ENCODE results near the gene DXO.
"Not testable (repeated sequence)": the region's sequence is repeated elsewhere in the genome, so short reads cannot be mapped to it uniquely, and the experiment has no call there.

Gene DXO

DNA sequence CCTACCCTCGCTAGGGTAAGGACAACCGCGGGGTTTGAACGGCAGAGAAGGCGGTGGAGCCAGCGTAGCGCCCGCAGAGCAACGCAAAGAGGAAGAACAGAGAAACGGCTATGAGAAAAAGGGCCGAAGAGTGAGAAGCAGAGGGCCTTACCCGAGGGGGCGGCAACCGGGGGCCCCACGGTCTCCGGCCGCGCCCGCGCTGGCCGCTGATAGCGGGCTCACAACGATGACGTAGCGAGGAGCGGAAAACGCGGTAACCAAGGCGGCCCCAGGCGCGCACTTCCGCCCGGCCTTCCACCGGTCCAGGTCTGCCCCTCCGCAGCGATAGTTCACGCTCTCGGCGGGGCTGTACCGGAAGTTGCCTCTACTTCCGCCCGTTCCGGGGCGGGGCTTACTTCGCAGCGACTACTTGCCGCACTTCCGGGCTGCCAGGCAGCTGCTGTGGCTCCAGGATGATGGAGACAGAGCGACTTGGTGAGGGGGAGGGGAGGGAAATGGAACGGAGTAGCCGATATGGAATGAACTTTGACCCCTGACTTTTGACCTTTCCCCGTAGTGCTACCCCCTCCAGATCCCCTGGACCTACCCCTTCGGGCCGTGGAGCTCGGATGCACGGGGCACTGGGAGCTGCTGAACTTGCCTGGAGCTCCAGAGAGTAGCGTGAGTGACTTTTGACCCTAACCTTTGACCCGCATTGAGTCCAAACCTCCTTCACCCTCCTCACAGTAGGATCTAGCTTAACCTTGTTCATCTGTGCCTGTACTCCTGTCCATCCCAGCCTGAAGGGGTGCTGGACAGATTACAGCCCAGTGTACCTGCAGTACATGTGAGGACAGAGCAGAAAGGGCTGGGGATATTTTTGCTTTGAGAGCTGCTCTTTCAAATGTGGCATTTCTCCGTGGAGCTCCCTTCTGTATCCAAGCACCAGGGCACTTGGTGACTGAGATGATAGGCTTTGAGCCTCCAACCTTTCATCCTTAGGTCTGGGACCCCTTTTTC is 12.9 kb downstream of the DXO start, which contains the start of the genes NELFE and SKIC2:
Gene NELFE (minus strand): TSS at position 231 of the 999 bp plus-strand sequence. CDS start 525 bp downstream, outside the sequence.
Gene SKIC2 (plus strand): TSS at position 435 of the 999 bp plus-strand sequence. CDS start 18 bp downstream, at position 453.
- DNase-seq (ENCODE audit: low read depth in 1 of 2, low spot score in 1 of 2), result peak; percentile 95 to 98

DNA sequence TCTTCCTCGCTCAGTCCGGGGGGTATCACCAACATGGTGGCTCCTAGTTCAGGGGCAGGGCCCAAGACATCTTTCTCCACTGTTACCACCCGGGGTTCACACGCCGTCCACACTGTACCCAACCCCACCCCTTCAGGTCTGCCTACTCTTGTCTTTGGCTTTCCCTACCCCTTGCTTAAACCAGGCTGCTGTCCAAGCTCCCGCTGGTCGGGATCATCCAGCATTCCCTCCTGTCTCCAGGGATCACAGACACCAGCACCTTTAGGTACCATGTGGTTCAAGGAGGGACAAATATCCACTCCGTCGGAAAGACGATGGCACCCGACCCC is 13.6 kb downstream of the DXO start:
- no peak for DNase-seq (ENCODE audit: low read depth in 1 of 2, low spot score in 1 of 2)

DNA sequence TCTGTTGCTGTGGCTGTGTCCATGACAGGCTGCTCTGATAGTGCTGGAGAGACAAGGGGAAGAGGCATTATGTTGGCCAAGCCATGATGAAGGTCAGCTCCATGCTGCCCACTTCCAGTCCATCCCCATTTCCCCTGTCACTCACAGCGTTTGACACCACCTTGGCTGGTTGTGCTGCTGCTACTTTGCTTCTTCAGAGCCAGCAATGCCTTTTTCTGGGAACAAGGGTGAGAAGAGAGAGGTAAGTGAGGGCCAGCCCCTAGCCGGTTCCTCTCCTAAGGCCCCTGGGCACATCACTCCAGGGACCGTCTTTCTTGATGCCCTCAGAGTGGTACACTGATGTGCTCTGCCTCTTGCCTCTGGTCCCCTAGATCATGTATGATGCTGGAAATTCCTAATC is 15.1 kb downstream of the DXO start:
- no peak for DNase-seq (ENCODE audit: low read depth in 1 of 2, low spot score in 1 of 2)

DNA sequence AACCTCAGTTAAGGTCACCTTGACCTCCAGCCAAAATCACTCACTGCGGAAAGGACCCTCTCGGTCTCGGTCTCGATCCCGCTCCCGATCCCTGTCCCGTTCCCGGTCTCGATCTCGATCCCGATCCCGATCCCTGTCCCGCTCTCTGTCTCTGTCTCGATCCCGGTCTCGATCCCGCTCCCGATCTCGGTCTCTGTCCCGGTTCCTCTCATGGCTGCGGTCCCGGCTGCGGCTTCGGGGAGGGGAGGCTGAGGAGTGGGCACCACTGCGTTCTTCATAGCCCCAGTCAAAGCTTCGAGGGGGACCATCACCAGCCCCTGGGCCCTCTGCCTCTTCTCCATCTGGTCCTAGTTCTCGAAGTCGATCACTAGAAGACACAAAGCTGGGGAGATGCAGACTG is 17.4 kb downstream of the DXO start:
- no peak for DNase-seq (ENCODE audit: low read depth in 1 of 2, low spot score in 1 of 2)

DNA sequence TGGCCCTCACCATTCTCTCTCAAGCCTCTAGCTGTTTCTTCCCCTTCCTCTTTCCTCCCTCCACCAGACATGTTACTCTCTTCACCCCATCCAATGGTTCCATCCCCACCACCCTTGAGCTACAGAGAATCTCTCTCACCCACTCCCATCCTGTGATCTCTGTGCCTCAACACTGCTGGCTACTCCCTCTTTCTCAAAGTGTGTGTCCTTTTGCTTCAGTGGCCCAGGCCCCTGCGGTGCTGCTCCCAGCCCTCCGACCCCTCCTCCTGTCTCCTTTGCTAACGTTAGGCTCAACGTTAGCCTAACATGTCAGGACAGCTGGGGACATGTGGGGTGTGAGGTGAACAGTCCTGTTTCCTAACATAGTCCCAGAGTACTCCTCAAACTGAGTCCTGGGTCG is 19.0 kb downstream of the DXO start:
- no peak for DNase-seq (ENCODE audit: low read depth in 1 of 2, low spot score in 1 of 2)

DNA sequence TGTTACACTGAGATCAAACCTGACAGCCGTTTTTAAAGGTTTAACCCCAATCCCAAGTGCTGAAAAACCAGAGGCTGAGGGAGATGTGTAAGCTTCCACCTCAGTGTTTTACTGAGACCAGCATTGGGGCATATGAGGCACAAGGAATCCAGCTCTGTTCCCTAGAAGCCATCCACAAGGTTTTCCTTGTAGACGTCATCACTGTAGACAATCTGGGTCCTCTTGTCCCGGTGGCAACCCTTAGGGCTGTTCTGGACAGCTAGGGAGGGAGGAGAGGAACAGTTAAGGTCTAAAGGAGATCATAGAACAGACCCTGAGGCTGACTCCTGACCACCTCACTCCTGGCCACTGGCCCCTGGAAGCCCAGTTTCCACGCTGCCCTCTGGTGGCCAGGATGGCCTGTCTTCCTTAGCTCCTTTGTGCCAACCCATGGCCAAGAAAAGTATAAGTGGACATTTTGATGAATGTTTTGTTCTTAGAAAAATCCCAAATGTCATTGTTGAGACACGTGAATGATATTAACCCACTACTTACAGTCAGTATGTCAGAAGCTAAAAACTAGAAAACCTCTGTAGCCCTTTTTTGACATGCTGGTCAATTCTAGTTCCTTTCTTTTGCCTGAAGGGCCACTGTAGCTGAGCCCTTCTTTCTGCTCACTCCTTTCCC is 19.7 kb downstream of the DXO start:
- no peak for DNase-seq (ENCODE audit: low read depth in 1 of 2, low spot score in 1 of 2)

DNA sequence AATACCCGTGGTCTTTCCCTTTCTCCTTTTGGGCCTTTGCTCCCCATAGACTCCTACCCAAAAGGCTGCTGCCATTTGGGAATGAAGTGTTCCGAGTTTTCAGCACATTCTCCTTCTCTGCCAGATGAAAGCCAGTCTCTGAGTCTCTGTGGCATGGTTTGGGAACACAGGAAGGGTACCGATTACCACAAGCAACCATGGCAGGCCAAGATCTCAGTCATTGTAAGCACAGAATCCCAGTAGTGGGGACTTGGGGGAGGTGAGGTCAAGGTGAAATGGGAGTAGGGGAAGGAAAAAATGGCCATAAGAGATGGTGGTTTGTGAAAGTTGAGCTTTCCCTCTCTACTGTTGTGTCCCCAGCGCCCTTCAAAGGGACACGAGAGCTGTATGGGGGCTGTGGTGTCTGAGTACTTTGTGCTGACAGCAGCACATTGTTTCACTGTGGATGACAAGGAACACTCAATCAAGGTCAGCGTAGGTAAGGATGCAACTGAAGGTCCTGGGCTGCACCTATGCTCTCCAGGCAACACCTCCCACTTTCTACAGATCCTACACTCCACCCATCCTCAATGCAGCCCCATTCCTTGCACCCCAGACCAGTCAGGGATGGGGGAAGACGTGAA is 21.9 kb downstream of the DXO start:
- no peak for DNase-seq (ENCODE audit: low read depth in 1 of 2, low spot score in 1 of 2)

DNA sequence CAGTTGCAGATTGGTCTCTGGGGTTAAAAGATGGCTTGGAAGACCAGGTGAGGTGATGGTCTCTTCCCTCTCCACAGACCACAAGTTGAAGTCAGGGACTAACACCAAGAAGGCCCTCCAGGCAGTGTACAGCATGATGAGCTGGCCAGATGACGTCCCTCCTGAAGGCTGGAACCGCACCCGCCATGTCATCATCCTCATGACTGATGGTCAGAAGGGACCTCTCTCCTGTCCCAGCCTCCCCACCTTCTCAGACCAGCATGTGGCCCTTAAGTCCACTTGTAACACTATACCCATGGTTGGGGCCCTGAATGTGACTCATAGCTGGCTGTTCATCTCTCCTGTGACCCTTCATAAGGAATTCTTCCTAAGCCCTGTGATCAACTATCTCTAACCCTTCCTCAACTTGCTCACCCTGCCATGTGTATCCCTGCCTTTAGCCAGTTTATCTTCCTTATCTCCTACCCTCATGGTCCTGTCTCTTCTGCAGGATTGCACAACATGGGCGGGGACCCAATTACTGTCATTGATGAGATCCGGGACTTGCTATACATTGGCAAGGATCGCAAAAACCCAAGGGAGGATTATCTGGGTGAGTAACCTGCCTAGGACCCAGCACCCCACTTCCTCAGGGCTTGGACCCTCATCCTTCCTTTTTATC is 23.1 kb downstream of the DXO start:
- DNase-seq (ENCODE audit: low read depth in 1 of 2, low spot score in 1 of 2), result no peak

DNA sequence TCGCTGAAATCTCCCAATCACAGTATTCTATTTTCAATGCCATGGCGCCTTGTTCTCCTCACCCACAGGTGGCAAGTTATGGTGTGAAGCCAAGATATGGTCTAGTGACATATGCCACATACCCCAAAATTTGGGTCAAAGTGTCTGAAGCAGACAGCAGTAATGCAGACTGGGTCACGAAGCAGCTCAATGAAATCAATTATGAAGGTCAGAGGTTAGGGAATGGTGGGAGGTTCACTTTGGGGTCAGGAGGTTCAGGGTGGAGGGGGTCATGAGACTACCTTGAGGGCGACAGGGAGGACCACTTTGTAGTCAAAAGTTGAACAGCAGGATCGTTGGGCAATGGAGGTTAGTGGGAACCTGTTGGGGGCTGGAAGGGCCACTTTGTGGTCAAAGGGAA is 23.6 kb downstream of the DXO start:
- DNase-seq (ENCODE audit: low read depth in 1 of 2, low spot score in 1 of 2), result no peak

DNA sequence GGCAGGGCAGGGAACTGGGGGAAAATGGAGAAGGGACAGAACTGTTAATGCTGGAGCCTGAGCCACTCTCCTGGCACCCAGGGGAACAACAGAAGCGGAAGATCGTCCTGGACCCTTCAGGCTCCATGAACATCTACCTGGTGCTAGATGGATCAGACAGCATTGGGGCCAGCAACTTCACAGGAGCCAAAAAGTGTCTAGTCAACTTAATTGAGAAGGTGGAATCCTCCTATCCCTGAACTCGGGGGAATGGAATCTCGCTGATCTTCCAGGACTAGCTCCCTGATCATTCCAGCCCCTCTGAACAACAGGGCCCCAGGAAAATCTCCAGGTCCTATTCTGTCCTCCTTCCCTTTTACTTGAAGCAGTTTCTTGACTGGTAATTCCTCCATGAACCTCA is 24.1 kb downstream of the DXO start:
- no peak for DNase-seq (ENCODE audit: low read depth in 1 of 2, low spot score in 1 of 2)

DNA sequence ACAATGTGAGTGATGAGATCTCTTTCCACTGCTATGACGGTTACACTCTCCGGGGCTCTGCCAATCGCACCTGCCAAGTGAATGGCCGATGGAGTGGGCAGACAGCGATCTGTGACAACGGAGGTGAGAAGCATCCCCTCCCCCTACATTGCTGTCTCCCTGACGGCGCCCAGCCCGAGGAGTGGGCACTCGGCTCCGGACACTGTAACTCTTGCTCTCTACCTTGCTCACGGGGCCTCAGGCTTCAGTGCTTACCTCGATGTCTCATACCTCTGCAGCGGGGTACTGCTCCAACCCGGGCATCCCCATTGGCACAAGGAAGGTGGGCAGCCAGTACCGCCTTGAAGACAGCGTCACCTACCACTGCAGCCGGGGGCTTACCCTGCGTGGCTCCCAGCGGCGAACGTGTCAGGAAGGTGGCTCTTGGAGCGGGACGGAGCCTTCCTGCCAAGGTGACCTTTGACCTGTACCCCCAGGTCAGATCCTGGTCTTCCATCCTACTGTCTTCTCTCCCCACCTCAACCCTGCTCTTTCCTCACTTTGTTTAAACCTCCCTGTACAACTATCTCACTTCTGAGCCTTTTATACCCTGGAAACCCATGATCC is 24.8 kb downstream of the DXO start:
- DNase-seq (ENCODE audit: low read depth in 1 of 2, low spot score in 1 of 2), result no peak

DNA sequence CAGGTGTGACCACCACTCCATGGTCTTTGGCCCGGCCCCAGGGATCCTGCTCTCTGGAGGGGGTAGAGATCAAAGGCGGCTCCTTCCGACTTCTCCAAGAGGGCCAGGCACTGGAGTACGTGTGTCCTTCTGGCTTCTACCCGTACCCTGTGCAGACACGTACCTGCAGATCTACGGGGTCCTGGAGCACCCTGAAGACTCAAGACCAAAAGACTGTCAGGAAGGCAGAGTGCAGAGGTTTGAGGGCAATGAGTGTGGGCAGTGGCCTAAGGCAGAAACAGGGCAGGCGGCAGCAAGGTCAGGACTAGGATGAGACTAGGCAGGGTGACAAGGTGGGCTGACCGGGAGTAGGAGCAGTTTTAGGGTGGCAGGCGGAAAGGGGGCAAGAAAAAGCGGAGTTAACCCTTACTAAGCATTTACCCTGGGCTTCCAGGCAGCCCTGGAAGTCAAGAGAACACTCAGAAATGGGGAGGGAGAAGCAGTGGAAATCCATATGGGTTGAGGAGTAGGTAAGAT is 25.5 kb downstream of the DXO start:
- DNase-seq (ENCODE audit: low read depth in 1 of 2, low spot score in 1 of 2), result no peak

DNA sequence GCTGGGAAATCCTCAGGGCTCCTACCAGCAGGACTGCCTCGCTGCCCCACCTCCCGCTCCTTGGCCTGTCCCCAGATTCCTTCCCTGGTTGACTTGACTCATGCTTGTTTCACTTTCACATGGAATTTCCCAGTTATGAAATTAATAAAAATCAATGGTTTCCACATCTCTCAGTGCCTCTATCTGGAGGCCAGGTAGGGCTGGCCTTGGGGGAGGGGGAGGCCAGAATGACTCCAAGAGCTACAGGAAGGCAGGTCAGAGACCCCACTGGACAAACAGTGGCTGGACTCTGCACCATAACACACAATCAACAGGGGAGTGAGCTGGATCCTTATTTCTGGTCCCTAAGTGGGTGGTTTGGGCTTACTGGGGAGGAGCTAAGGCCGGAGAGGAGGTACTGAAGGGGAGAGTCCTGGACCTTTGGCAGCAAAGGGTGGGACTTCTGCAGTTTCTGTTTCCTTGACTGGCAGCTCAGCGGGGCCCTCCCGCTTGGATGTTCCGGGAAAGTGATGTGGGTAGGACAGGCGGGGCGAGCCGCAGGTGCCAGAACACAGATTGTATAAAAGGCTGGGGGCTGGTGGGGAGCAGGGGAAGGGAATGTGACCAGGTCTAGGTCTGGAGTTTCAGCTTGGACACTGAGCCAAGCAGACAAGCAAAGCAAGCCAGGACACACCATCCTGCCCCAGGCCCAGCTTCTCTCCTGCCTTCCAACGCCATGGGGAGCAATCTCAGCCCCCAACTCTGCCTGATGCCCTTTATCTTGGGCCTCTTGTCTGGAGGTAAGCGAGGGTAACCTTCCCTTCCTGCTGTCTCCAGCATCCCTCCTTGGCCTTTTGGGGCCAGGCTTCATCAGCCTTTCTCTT is 26.2 kb downstream of the DXO start, which contains the start of gene CFB:
Gene CFB (plus strand): TSS at position 589 of the 863 bp plus-strand sequence. CDS start 127 bp downstream, at position 716.
- no peak for DNase-seq (ENCODE audit: low read depth in 1 of 2, low spot score in 1 of 2)

DNA sequence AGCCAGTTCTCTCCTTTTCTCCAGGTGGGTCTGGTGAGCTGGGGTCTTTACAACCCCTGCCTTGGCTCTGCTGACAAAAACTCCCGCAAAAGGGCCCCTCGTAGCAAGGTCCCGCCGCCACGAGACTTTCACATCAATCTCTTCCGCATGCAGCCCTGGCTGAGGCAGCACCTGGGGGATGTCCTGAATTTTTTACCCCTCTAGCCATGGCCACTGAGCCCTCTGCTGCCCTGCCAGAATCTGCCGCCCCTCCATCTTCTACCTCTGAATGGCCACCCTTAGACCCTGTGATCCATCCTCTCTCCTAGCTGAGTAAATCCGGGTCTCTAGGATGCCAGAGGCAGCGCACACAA is 26.8 kb downstream of the DXO start:
- no peak for DNase-seq (ENCODE audit: low read depth in 1 of 2, low spot score in 1 of 2)

DNA sequence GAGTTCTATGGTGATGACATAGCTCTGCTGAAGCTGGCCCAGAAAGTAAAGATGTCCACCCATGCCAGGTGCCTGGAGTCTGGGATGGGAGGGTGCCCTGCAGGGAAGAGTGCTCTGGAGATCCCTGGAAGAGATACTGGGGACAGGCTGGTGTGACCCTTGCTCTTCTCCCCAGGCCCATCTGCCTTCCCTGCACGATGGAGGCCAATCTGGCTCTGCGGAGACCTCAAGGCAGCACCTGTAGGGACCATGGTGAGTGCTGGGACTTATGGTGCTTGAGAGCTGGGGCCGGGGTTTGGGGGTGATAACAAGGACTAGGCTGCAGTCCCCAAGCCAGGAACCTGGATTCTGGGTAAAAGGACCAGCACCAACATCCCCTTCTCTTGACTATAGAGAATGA is 28.2 kb downstream of the DXO start:
- DNase-seq (ENCODE audit: low read depth in 1 of 2, low spot score in 1 of 2), result no peak

DNA sequence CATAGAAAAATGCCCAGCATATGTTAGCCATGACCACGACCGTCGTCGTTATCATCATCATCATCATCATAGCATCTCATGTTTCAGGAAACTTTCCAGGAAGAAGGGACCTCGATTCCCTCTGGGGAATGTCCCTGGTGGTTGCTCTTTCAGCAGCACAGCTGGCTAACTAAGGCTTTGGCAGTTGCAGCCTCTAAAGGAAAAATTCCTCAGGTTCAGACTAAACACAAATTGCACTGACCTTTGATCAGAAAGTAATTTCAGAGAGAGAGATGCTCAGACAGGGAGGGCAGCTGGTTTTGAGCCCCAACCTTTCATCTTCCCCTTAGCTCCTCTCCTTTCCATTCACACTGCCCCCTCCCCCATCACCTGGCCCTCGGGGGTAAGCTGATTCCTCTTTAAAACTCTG is 31.7 kb downstream of the DXO start:
- DNase-seq (ENCODE audit: low read depth in 1 of 2, low spot score in 1 of 2), result no peak

DNA sequence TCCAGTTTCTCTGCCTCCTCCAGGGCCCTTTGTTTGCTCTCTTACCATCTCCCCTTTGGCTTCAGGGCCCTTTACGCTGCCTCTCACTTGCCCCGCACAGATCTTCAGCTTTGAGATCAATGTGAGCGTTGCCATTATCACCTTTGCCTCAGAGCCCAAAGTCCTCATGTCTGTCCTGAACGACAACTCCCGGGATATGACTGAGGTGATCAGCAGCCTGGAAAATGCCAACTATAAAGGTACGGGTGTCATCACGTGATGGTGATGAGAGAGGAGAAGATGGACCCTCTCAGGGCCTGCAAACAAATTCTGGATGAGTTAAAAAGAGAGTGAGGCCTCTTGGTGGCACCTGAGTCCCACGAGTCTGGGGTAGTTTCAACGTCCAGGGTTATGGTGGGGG is 36.1 kb downstream of the DXO start:
- no peak for DNase-seq (ENCODE audit: low read depth in 1 of 2, low spot score in 1 of 2)

DNA sequence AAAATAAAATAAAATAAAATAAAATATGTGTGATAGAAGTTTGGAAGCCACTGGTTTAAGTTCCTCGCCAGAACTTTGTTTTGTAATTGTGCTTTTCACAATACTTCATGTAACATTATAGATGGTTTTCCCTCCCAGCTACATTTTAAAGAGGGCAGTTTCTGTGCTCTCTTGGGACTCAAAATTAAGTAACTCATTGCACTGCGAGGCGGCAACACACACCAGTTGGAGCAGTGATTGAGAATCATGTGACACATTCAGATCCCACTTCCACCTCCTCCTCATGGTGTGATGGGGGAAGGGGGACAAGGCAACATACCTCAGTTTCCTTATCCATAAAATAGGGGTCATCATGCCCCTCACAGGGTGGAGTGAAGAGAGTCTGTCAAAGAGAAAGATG is 36.9 kb downstream of the DXO start:
- no peak for DNase-seq (ENCODE audit: low read depth in 1 of 2, low spot score in 1 of 2)

DNA sequence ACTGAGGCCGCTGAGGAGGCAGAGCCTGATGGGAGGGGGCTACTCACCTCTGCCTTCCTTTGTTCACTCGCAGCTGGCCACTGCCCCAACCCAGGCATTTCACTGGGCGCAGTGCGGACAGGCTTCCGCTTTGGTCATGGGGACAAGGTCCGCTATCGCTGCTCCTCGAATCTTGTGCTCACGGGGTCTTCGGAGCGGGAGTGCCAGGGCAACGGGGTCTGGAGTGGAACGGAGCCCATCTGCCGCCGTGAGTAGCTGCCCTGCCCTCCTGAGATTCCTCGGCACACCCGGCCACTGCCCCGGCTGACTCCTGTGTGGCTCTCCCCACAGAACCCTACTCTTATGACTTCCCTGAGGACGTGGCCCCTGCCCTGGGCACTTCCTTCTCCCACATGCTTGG is 38.4 kb downstream of the DXO start:
- no peak for DNase-seq (ENCODE audit: low read depth in 1 of 2, low spot score in 1 of 2)

DNA sequence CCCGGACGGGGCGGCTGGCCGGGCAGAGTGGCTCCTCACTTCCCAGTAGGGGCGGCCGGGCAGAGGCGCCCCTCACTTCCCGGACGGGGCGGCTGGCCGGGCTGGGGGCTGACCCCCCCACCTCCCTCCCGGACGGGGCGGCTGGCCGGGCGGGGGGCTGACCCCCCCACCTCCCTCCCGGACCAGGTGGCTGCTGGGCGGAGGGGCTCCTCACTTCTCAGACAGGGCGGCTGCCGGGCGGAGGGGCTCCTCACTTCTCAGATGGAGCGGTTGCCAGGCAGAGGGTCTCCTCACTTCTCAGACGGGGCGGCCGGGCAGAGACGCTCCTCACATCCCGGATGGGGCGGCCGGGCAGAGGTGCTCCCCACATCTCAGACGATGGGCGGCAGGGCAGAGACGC is 39.8 kb downstream of the DXO start:
- DNase-seq (ENCODE audit: low read depth in 1 of 2, low spot score in 1 of 2), result not testable (repeated sequence)
